WERI-Rb-1 (cell line): ENCODE measurements around the gene TTC22.

Experiments used
- DNase-seq: peaks from one replicate; pipeline ENCODE4 v3.0.0-alpha.2; 2020
- H3K27ac ChIP-seq: fragments of 250-450 bp; sonication (Bioruptor Pico); 2 replicates; pipeline ENCODE4 v1.5.1; 2020; ENCODE audit warnings: mild to moderate bottlenecking, moderate library complexity
- H3K27me3 ChIP-seq: fragments of 250-450 bp; sonication (Bioruptor Pico); 2 replicates; pipeline ENCODE4 v1.5.1; 2021; ENCODE audit warnings: mild to moderate bottlenecking, low read depth, moderate library complexity; ENCODE audit not compliant: insufficient read depth, severe bottlenecking
- H3K36me3 ChIP-seq: fragments of 250-450 bp; sonication (Bioruptor Pico); 2 replicates; pipeline ENCODE4 v1.5.1; 2020; ENCODE audit warnings: mild to moderate bottlenecking, moderate library complexity
- H3K4me3 ChIP-seq: 2 replicates; pipeline ENCODE4 v1.5.1; 2011; ENCODE audit warnings: low read depth, mild to moderate bottlenecking, control low read depth, low read length
- H3K9me3 ChIP-seq: fragments of 250-450 bp; sonication (Bioruptor Pico); 2 replicates; pipeline ENCODE4 v1.5.1; 2021; ENCODE audit warnings: mild to moderate bottlenecking, moderate library complexity; ENCODE audit not compliant: severe bottlenecking
- TF ChIP-seq, protein P1 (sequence below): IDR thresholded peaks from 2 replicates; pipeline ENCODE4 v1.5.1; 2011; ENCODE audit warnings: low read depth, mild to moderate bottlenecking, control low read depth, inconsistent platforms, low read length

TTC22 gene

GRCh38 chr1:54800899-54801759 is at the start of gene TTC22:
Gene TTC22, minus strand, starts transcription at chr1:54801323. Its CDS starts 160 bp downstream, at chr1:54801163.
- H3K36me3 ChIP-seq = no peaks in the 10 kb centered on the region
- H3K27me3 ChIP-seq = no peaks in the 10 kb centered on the region
- no peak within 1 kb of the TSS for H3K4me3 ChIP-seq
- TF ChIP-seq, protein P1, sequence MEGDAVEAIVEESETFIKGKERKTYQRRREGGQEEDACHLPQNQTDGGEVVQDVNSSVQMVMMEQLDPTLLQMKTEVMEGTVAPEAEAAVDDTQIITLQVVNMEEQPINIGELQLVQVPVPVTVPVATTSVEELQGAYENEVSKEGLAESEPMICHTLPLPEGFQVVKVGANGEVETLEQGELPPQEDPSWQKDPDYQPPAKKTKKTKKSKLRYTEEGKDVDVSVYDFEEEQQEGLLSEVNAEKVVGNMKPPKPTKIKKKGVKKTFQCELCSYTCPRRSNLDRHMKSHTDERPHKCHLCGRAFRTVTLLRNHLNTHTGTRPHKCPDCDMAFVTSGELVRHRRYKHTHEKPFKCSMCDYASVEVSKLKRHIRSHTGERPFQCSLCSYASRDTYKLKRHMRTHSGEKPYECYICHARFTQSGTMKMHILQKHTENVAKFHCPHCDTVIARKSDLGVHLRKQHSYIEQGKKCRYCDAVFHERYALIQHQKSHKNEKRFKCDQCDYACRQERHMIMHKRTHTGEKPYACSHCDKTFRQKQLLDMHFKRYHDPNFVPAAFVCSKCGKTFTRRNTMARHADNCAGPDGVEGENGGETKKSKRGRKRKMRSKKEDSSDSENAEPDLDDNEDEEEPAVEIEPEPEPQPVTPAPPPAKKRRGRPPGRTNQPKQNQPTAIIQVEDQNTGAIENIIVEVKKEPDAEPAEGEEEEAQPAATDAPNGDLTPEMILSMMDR = no peak
- DNase-seq = no peak
- no peaks in the 10 kb centered on the region for H3K9me3 ChIP-seq
- no peak within 1 kb of the TSS for H3K27ac ChIP-seq

DNA sequence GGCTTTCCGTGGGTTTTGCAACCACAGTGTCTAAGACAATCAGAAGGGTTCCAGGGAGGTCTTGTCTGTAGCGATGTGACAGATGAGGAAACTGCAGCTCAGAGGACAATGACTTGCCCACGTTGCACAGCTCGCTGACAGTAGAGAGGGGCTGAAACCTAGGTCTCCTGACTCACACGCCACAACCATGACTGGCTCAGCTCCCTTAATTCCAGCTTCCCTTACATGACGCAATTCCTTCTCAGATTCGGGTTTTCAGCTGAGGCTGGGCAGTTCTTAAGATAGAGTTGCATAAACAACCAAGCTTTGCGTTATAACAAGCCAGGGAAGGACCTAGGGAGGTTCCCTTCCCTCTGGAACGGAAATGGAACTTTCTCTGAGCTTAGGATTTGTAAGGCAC is 49.6 kb upstream of the TTC22 start:
- Histone ChIP-seq H3K36me3 (peaks cover 46% of the 10 kb centered on the region), H3K27ac (no peak overlapping the region), H3K4me3 (no peak overlapping the region), H3K9me3 (no peaks in the 10 kb centered on the region), H3K27me3 (no peaks in the 10 kb centered on the region)
- no peak for DNase-seq
- TF ChIP-seq, protein P1 = no peak

GRCh38 chr1:54850069-54850730 is 49.1 kb upstream of the TTC22 start:
- no peak overlapping the region for H3K27ac ChIP-seq
- no peak for DNase-seq
- H3K27me3 ChIP-seq = no peaks in the 10 kb centered on the region
- TF ChIP-seq, protein P1 = no peak
- H3K9me3 ChIP-seq = no peaks in the 10 kb centered on the region
- no peak overlapping the region for H3K4me3 ChIP-seq
- peaks cover 46% of the 10 kb centered on the region for H3K36me3 ChIP-seq

DNA sequence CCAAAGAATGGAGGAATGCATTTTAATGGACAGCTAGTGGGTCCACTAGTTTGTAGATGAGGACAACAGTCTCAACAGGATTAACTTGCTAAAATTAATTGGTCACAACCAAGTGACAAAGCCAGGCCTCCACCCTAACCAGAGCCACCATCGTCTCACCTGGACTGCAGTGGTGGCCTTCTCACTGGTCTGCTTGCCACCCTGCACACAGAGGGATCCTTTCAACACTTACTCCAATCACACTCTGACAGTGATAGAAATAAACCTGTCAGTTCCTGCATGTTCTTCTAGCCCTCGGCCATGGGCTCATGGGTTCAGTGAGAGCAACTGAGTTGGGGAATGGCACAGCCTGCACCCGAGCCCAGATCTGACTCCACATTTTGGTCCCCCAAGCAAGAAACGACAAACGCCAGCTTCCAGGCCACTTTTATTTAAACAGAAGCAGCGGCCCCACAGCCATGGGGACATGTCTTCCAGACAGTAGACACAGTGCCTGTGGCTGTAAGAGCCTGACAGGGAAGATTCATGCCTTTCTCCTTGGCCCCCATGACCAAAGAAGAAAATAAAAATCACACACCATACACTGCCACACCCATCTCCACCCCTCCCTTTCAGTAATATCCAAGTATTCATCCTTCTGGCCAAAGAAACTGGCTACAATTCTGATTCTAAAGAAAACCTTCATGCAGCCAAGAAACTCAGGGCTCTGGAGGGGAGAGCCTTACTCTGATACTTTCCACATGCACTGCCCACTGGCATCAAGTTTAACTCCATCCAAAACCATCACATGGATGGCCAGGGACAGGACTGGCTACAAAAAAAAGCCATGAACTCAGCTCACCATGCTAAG is 48.3 kb upstream of the TTC22 start:
- Histone ChIP-seq H3K27me3 (no peaks in the 10 kb centered on the region), H3K4me3 (no peak overlapping the region), H3K9me3 (no peaks in the 10 kb centered on the region), H3K27ac (no peak overlapping the region), H3K36me3 (peaks cover 45% of the 10 kb centered on the region)
- no peak for DNase-seq
- TF ChIP-seq, protein P1 = no peak

- TF ChIP-seq, protein P1 = no peak
- no peak overlapping the region for H3K4me3 ChIP-seq
- H3K9me3 ChIP-seq = no peaks in the 10 kb centered on the region
- DNase-seq = no peak
- H3K27me3 ChIP-seq = no peaks in the 10 kb centered on the region
- H3K36me3 ChIP-seq = peaks cover 34% of the 10 kb centered on the region
- no peak overlapping the region for H3K27ac ChIP-seq
Observed at GRCh38 chr1:54848134-54848948, 47.2 kb upstream of the TTC22 start.
